Suprapubic skin (tissue), 4 donors: ENCODE results near the gene DNAJC22.

Experiments
- CTCF ChIP-seq, 2 donors: fragments of 200-600 bp in 1 of 2; fragments of 450-650 bp in 1 of 2; sonication (generic) in 1 of 2; IDR thresholded peaks; one replicate each; pipeline ENCODE4 v1.5.1; 2016 to 2019; ENCODE audit warnings: antibody characterized with exemption in 2 of 2, mild to moderate bottlenecking in 1 of 2, moderate library complexity in 1 of 2
- EP300 ChIP-seq: sonication (generic); formaldehyde crosslinking; IDR thresholded peaks from one replicate; pipeline ENCODE4 v1.6.1; 2017; ENCODE audit warnings: antibody characterized with exemption
- POLR2AphosphoS5 ChIP-seq, 3 donors: sonication (generic); formaldehyde crosslinking; IDR thresholded peaks; one replicate each; pipeline ENCODE4 v1.6.1; 2017; ENCODE audit warnings: antibody characterized with exemption in 3 of 3

- TF ChIP-seq CTCF (IDR thresholded peaks at IDR 0.05): no peak
- TF ChIP-seq POLR2AphosphoS5 (IDR thresholded peaks at IDR 0.05): no peak
- TF ChIP-seq EP300: no peak
Observed at GRCh38 chr12:49364989-49365388, 18.3 kb downstream of the DNAJC22 start.
